Natural killer cell treated with Interleukin-12 subunit alpha and Interleukin-12 subunit beta and Interleukin-15 and Interleukin-18, amount 100 ng/mL, for 72 hours (primary cell): ENCODE data around the gene RGS10. TPM values are rescaled to one million over a fixed set of nuclear protein-coding genes. Genes with fewer than 3 reads are reported as not detected.
"Not testable (repeated sequence)": the region's sequence is repeated elsewhere in the genome, so short reads cannot be mapped to it uniquely, and the experiment has no call there.

Experiments used
- ATAC-seq, 2 donors: fragments of 150-1000 bp; cut with Tn5 transposase in 1 of 2; sonication (Bioruptor Pico), chemical (Tn5 transposase) in 1 of 2; 2 replicates each; pipeline ENCODE4 v1.10.0; 2021
- DNase-seq: peaks from one replicate; pipeline ENCODE4 v3.0.0; 2022; ENCODE audit warnings: low spot score
- H3K27ac Mint-ChIP-seq, 2 donors: 1 replicate in 1 of 2; 2 replicates in 1 of 2; pipeline ENCODE4 v1.8.0; 2022; ENCODE audit warnings: mixed read lengths in 2 of 2, mild to moderate bottlenecking in 1 of 2, moderate library complexity in 1 of 2
- H3K27me3 Mint-ChIP-seq, 2 donors: 1 replicate in 1 of 2; 2 replicates in 1 of 2; pipeline ENCODE4 v1.8.0; 2022; ENCODE audit warnings: mixed read lengths in 2 of 2
- H3K36me3 Mint-ChIP-seq: one replicate; pipeline ENCODE4 v1.8.0; 2022; ENCODE audit warnings: mixed read lengths
- H3K4me1 Mint-ChIP-seq, 2 donors: 1 replicate in 1 of 2; 2 replicates in 1 of 2; pipeline ENCODE4 v1.8.0; 2022; ENCODE audit warnings: low read depth in 2 of 2, mixed read lengths in 2 of 2, mild to moderate bottlenecking in 1 of 2
- H3K4me3 Mint-ChIP-seq: one replicate; pipeline ENCODE4 v1.8.0; 2022; ENCODE audit warnings: mixed read lengths
- H3K9me3 Mint-ChIP-seq: 2 replicates; pipeline ENCODE4 v1.8.0; 2022; ENCODE audit warnings: mixed read lengths
- total RNA-seq, 2 donors: library from RNA; stranded (reverse); gene quantifications; one replicate each; pipeline ENCODE4 v1.2.3, GENCODE V29; 2022

Gene RGS10
- total RNA-seq, 2 donors from 2014 or later: 23.0 to 26.1 TPM

- Mint-ChIP-seq H3K4me3 (no peak overlapping the region), H3K36me3 (no peaks in the 10 kb centered on the region), H3K9me3 (no peaks in the 10 kb centered on the region), H3K27ac (no peak overlapping the region), H3K4me1 (peaks cover 3 to 9% of the 10 kb centered on the region in 2 donors), H3K27me3 (peaks cover 0 to 6% of the 10 kb centered on the region in 2 donors)
- DNase-seq (no peak), ATAC-seq (no peak)
Measured at GRCh38 chr10:119470920-119471702, 71.4 kb downstream of the RGS10 start.

GRCh38 chr10:119469846-119470245 is 72.7 kb downstream of the RGS10 start:
- peaks cover 0 to 8% of the 10 kb centered on the region in 2 donors for H3K27me3 Mint-ChIP-seq
- no peak overlapping the region for H3K4me3 Mint-ChIP-seq
- no peak overlapping the region for H3K27ac Mint-ChIP-seq
- H3K4me1 Mint-ChIP-seq: peaks cover 3 to 9% of the 10 kb centered on the region in 2 donors
- ATAC-seq (no peak), DNase-seq (no peak)
- no peaks in the 10 kb centered on the region for H3K36me3 Mint-ChIP-seq
- peaks cover 1% of the 10 kb centered on the region for H3K9me3 Mint-ChIP-seq

GRCh38 chr10:119469325-119469707 is 73.2 kb downstream of the RGS10 start:
- Mint-ChIP-seq H3K27me3 (peaks cover 0 to 9% of the 10 kb centered on the region in 2 donors), H3K4me3 (no peak overlapping the region), H3K9me3 (peaks cover 2% of the 10 kb centered on the region), H3K27ac (no peak overlapping the region), H3K36me3 (no peaks in the 10 kb centered on the region), H3K4me1 (peaks cover 3 to 9% of the 10 kb centered on the region in 2 donors)
- DNase-seq: no peak
- ATAC-seq: no peak

GRCh38 chr10:119468542-119469324 is 73.8 kb downstream of the RGS10 start:
- DNase-seq (no peak), ATAC-seq (no peak)
- Mint-ChIP-seq H3K9me3 (peaks cover 2% of the 10 kb centered on the region), H3K4me1 (peaks cover 3 to 9% of the 10 kb centered on the region in 2 donors), H3K27ac (no peak overlapping the region), H3K27me3 (peaks cover 0 to 6% of the 10 kb centered on the region in 2 donors), H3K4me3 (no peak overlapping the region), H3K36me3 (no peaks in the 10 kb centered on the region)

- ATAC-seq (peak; percentile 81 to 83), DNase-seq (no peak)
- Mint-ChIP-seq H3K27ac (no peak overlapping the region), H3K4me1 (peaks cover 3 to 9% of the 10 kb centered on the region in 2 donors), H3K9me3 (peaks cover 2% of the 10 kb centered on the region), H3K4me3 (no peak overlapping the region), H3K36me3 (no peaks in the 10 kb centered on the region), H3K27me3 (peaks cover 0 to 11% of the 10 kb centered on the region in 2 donors)
Measured at GRCh38 chr10:119466655-119467054, 75.9 kb downstream of the RGS10 start.

GRCh38 chr10:119466076-119466475 is 76.4 kb downstream of the RGS10 start:
- H3K9me3 Mint-ChIP-seq: peaks cover 2% of the 10 kb centered on the region
- no peak overlapping the region for H3K4me3 Mint-ChIP-seq
- no peak for DNase-seq
- H3K27me3 Mint-ChIP-seq: peaks cover 0 to 11% of the 10 kb centered on the region in 2 donors
- H3K4me1 Mint-ChIP-seq: peaks cover 3 to 9% of the 10 kb centered on the region in 2 donors
- ATAC-seq: no peak
- H3K27ac Mint-ChIP-seq: no peak overlapping the region
- no peaks in the 10 kb centered on the region for H3K36me3 Mint-ChIP-seq

- Mint-ChIP-seq H3K4me1 (peaks cover 3 to 11% of the 10 kb centered on the region in 2 donors), H3K36me3 (no peaks in the 10 kb centered on the region), H3K9me3 (peaks cover 2% of the 10 kb centered on the region), H3K27ac (no peak overlapping the region), H3K27me3 (peaks cover 0 to 11% of the 10 kb centered on the region in 2 donors), H3K4me3 (no peak overlapping the region)
- DNase-seq (no peak), ATAC-seq (no peak)
Measured at GRCh38 chr10:119465085-119465484, 77.4 kb downstream of the RGS10 start.

GRCh38 chr10:119463195-119463594 is 79.3 kb downstream of the RGS10 start:
- not testable (repeated sequence) for ATAC-seq, H3K36me3 Mint-ChIP-seq, H3K9me3 Mint-ChIP-seq, H3K4me3 Mint-ChIP-seq, H3K27ac Mint-ChIP-seq, DNase-seq
- Mint-ChIP-seq H3K27me3 (peaks cover 0 to 11% of the 10 kb centered on the region in 2 donors), H3K4me1 (peaks cover 3 to 11% of the 10 kb centered on the region in 2 donors)

GRCh38 chr10:119462773-119463172 is 79.7 kb downstream of the RGS10 start:
- Mint-ChIP-seq H3K9me3 (peaks cover 2% of the 10 kb centered on the region), H3K27me3 (peaks cover 0 to 11% of the 10 kb centered on the region in 2 donors), H3K4me3 (no peak overlapping the region), H3K36me3 (no peaks in the 10 kb centered on the region), H3K4me1 (peaks cover 3 to 11% of the 10 kb centered on the region in 2 donors), H3K27ac (no peak overlapping the region)
- no peak for ATAC-seq
- no peak for DNase-seq

- Mint-ChIP-seq H3K4me3 (no peak overlapping the region), H3K27ac (no peak overlapping the region), H3K36me3 (no peaks in the 10 kb centered on the region), H3K4me1 (peaks cover 3 to 9% of the 10 kb centered on the region in 2 donors), H3K27me3 (peaks cover 0 to 11% of the 10 kb centered on the region in 2 donors), H3K9me3 (peaks cover 2% of the 10 kb centered on the region)
- ATAC-seq (no peak), DNase-seq (no peak)
Measured at GRCh38 chr10:119461923-119462322, 80.6 kb downstream of the RGS10 start.

- no peak overlapping the region for H3K27ac Mint-ChIP-seq
Measured at GRCh38 chr10:119461380-119461779, 81.1 kb downstream of the RGS10 start.

GRCh38 chr10:119460369-119461195 is 81.9 kb downstream of the RGS10 start:
- ATAC-seq (no peak), DNase-seq (peak; percentile 49)
- Mint-ChIP-seq H3K27me3 (peaks cover 0 to 11% of the 10 kb centered on the region in 2 donors), H3K4me1 (peaks cover 0 to 2% of the 10 kb centered on the region in 2 donors), H3K4me3 (no peak overlapping the region), H3K36me3 (no peaks in the 10 kb centered on the region), H3K27ac (no peak overlapping the region), H3K9me3 (peaks cover 2% of the 10 kb centered on the region)

More at GRCh38 chr10:119461380-119461779, 81.1 kb downstream of the RGS10 start:
- peaks cover 2% of the 10 kb centered on the region for H3K9me3 Mint-ChIP-seq
- no peaks in the 10 kb centered on the region for H3K36me3 Mint-ChIP-seq
- DNase-seq (no peak), ATAC-seq (peak in 1 of 2 donors; percentile 21)
- H3K4me1 Mint-ChIP-seq: peaks cover 2 to 4% of the 10 kb centered on the region in 2 donors
- H3K4me3 Mint-ChIP-seq: no peak overlapping the region
- peaks cover 0 to 11% of the 10 kb centered on the region in 2 donors for H3K27me3 Mint-ChIP-seq

- no peak overlapping the region for H3K27ac Mint-ChIP-seq
- H3K4me3 Mint-ChIP-seq: no peak overlapping the region
- peaks cover 0 to 5% of the 10 kb centered on the region in 2 donors for H3K27me3 Mint-ChIP-seq
- ATAC-seq (no peak), DNase-seq (peak; percentile 47)
- peaks cover under 1% of the 10 kb centered on the region for H3K9me3 Mint-ChIP-seq
- no peaks in the 10 kb centered on the region for H3K36me3 Mint-ChIP-seq
- peaks cover 0 to 2% of the 10 kb centered on the region in 2 donors for H3K4me1 Mint-ChIP-seq
Measured at GRCh38 chr10:119459681-119460340, 82.7 kb downstream of the RGS10 start.
